HepG2 (cell line): ENCODE measurements around the gene CRAT. TPM values are rescaled to one million over a fixed set of nuclear protein-coding genes. Genes with fewer than 3 reads are reported as not detected.

Experiments
- AFF4 ChIP-seq: sonication (generic); formaldehyde crosslinking; IDR thresholded peaks from 2 replicates; pipeline ENCODE4 v1.4.0; 2020; ENCODE audit warnings: missing genetic modification reagents
- ATF6 ChIP-seq: sonication (generic); formaldehyde crosslinking; conservative IDR thresholded peaks from 2 replicates; pipeline ENCODE4 v1.4.0; 2020; ENCODE audit warnings: missing genetic modification reagents
- ATM ChIP-seq: fragments of 450-650 bp; IDR thresholded peaks from 2 replicates; pipeline ENCODE4 v1.7.1; 2017; ENCODE audit warnings: mild to moderate bottlenecking, borderline replicate concordance
- CREB1 ChIP-seq, 2 experiments: fragments of 450-650 bp in 1 of 2; IDR thresholded peaks; 2 replicates each; pipeline ENCODE4 v1.6.1; 2016 to 2017; ENCODE audit warnings: control low read depth in 1 of 2, mild to moderate bottlenecking in 1 of 2, missing compliant biosample characterization in 1 of 2, missing genetic modification characterization in 1 of 2
- FOXA1 ChIP-seq, 2 experiments: fragments of 450-650 bp in 1 of 2; sonication (generic) in 1 of 2; formaldehyde crosslinking in 1 of 2; IDR thresholded peaks; 2 replicates each; pipeline versions ENCODE4 v1.4.0 to v1.6.1; 2016 to 2020; ENCODE audit warnings: missing genetic modification reagents in 1 of 2
- FUBP1 ChIP-seq: sonication (generic); formaldehyde crosslinking; IDR thresholded peaks from 2 replicates; pipeline ENCODE4 v1.5.1; 2020; ENCODE audit warnings: missing genetic modification reagents, mild to moderate bottlenecking, borderline replicate concordance
- ISL2 ChIP-seq: sonication (generic); formaldehyde crosslinking; IDR thresholded peaks from 2 replicates; pipeline ENCODE4 v1.5.0; 2020; ENCODE audit warnings: missing genetic modification reagents
- JUNB ChIP-seq: sonication (generic); formaldehyde crosslinking; IDR thresholded peaks from 2 replicates; pipeline ENCODE4 v1.8.0; 2022; ENCODE audit warnings: missing genetic modification reagents, mild to moderate bottlenecking, borderline replicate concordance
- MEIS2 ChIP-seq: sonication (generic); formaldehyde crosslinking; IDR thresholded peaks from 2 replicates; pipeline ENCODE4 v1.9.0; 2021; ENCODE audit warnings: mild to moderate bottlenecking, missing genetic modification reagents
- MLX ChIP-seq: IDR thresholded peaks from 2 replicates; pipeline ENCODE4 v1.6.1; 2016
- MNT ChIP-seq: fragments of 450-650 bp; IDR thresholded peaks from 2 replicates; pipeline ENCODE4 v1.6.1; 2016
- RORA ChIP-seq: sonication (generic); formaldehyde crosslinking; IDR thresholded peaks from 2 replicates; pipeline ENCODE4 v1.5.0; 2020; ENCODE audit warnings: mild to moderate bottlenecking, missing genetic modification reagents, moderate library complexity
- SP140L ChIP-seq: sonication (generic); formaldehyde crosslinking; IDR thresholded peaks from 2 replicates; pipeline ENCODE4 v1.4.0; 2020; ENCODE audit warnings: missing genetic modification reagents, borderline replicate concordance
- TBL1XR1 ChIP-seq: fragments of 150-350 bp; IDR thresholded peaks from 2 replicates; pipeline ENCODE4 v1.6.1; 2014; ENCODE audit warnings: borderline replicate concordance, low read length; ENCODE audit not compliant: partially characterized antibody
- ZC3H13 ChIP-seq: sonication (generic); formaldehyde crosslinking; IDR thresholded peaks from 2 replicates; pipeline ENCODE4 v1.8.1; 2023; ENCODE audit warnings: mild to moderate bottlenecking, missing genetic modification reagents, moderate library complexity
- ZNF580 ChIP-seq: IDR thresholded peaks from 2 replicates; pipeline ENCODE4 v1.6.1; 2016; ENCODE audit warnings: low read depth, borderline replicate concordance
- ZNF776 ChIP-seq: sonication (generic); formaldehyde crosslinking; IDR thresholded peaks from 2 replicates; pipeline ENCODE4 v1.4.0; 2020; ENCODE audit warnings: mild to moderate bottlenecking, missing genetic modification reagents
- ZSCAN30 ChIP-seq: sonication (generic); formaldehyde crosslinking; IDR thresholded peaks from 2 replicates; pipeline ENCODE4 v1.5.0; 2020; ENCODE audit warnings: mild to moderate bottlenecking, missing genetic modification reagents
- polyA plus RNA-seq, 8 experiments: library from polyadenylated mRNA; depleted of rRNA in 3 of 8; stranded (reverse) in 7 of 8; unstranded in 1 of 8; fragments of >200 nt; fragmentation: Illumina TruSeq in 4 of 8; extraction: Trizol in 4 of 8; gene quantifications; 2 replicates each; pipeline versions ENCODE4 v1.2.1 to v1.2.3, GENCODE V29; 2011 to 2016; ENCODE audit warnings: low read depth in 4 of 8, missing spikeins in 1 of 8, mixed read lengths in 1 of 8; ENCODE audit not compliant: insufficient read depth in 1 of 8
- total RNA-seq, 5 experiments: library from RNA; depleted of rRNA; stranded (reverse); fragments of >200 nt; fragmentation: Illumina TruSeq; extraction: Trizol; gene quantifications; 2 replicates each; pipeline ENCODE4 v1.2.3, GENCODE V29; 2016; ENCODE audit warnings: low read depth in 1 of 5

CRAT gene
- total and polyA plus RNA-seq, 2 of the 13 experiments (the other 11 are each of a cell fraction or from before 2014, with no cell fraction given): 26.1 to 26.6 TPM

GRCh38 chr9:129139233-129139992 is 28.8 kb upstream of the CRAT start (continued):
- TF ChIP-seq AFF4 (no peak), JUNB (CRISPR knock-in tag) (no peak), CREB1 (IDR thresholded peaks at IDR 0.05) (no peak), CREB1 (CRISPR knock-in tag; IDR thresholded peaks at IDR 0.05) (no peak), TBL1XR1 (no peak), ZNF776 (CRISPR knock-in tag) (peak; percentile 55; the same call in 1 of the 2 replicates), MNT (peak; percentile 74), SP140L (CRISPR knock-in tag) (no peak), ZNF580 (peak; percentile 14; the same call in 1 of the 2 replicates), ZSCAN30 (CRISPR knock-in tag) (no peak), FUBP1 (CRISPR knock-in tag) (no peak), MLX (CRISPR knock-in tag) (no peak), ZC3H13 (CRISPR knock-in tag) (no peak), ISL2 (CRISPR knock-in tag) (no peak), ATM (no peak), FOXA1 (IDR thresholded peaks at IDR 0.05) (no peak), FOXA1 (CRISPR knock-in tag; IDR thresholded peaks at IDR 0.05) (no peak; the same call in 1 of the 2 replicates), ATF6 (CRISPR knock-in tag) (no peak), RORA (CRISPR knock-in tag) (no peak), MEIS2 (CRISPR knock-in tag) (no peak)
